ENCODE data around the gene GLIS1.

GLIS1 gene

DNA sequence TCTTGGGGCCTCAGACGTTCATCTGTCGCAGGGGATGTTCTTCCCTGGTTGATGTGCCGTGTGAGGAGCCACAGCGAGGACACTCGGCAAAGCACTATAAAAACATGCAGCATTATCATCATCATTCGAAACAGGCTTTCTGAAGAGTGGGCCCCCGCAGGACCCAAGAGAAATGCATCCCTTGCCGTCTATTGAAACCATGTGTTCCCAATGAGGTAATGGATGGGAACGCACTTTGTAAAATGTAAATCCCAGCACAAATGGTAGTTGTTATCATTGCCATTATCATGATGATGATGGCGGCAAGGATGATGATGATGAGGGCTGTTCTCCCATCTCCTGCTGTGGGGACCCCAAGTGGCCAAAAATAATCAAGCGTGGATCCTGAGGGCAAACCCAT is 76.8 kb downstream of the GLIS1 start:
- no peak for DNase-seq
- Histone ChIP-seq H3F3A (ENCODE audit: insufficient read depth, low read length) (no peaks in the 10 kb centered on the region), H3K27ac (ENCODE audit: low read length) (no peak overlapping the region), H3K4me3 (ENCODE audit: low read length) (no peak overlapping the region), H3K9me2 (replicated peaks; ENCODE audit: insufficient read depth, low read length) (no peaks in the 10 kb centered on the region), H3K4me1 (ENCODE audit: low read length) (no peaks in the 10 kb centered on the region), H3K9me3 (replicated peaks; ENCODE audit: insufficient read depth, low read length) (no peaks in the 10 kb centered on the region), H3K27me3 (replicated peaks; ENCODE audit: insufficient read depth, low read length) (no peaks in the 10 kb centered on the region), H4K20me1 (ENCODE audit: insufficient read depth, low read length) (no peaks in the 10 kb centered on the region), H2AFZ (ENCODE audit: low read length) (no peak overlapping the region), H3K9ac (ENCODE audit: low read length) (no peak overlapping the region), H3K4me2 (ENCODE audit: low read depth, low read length) (no peak overlapping the region), H3K36me3 (replicated peaks; ENCODE audit: insufficient read depth, low read length) (no peaks in the 10 kb centered on the region), H3K79me2 (ENCODE audit: low read length) (no peaks in the 10 kb centered on the region)
- no peak for TF ChIP-seq EZH2 (optimal IDR thresholded peaks at IDR 0.05; ENCODE audit: low read depth, low read length)
- TF ChIP-seq EZH2phosphoT487 (IDR thresholded peaks at IDR 0.05; ENCODE audit: low read length) = no peak
- TF ChIP-seq CTCF (IDR thresholded peaks at IDR 0.05; ENCODE audit: low read length) = no peak

DNA sequence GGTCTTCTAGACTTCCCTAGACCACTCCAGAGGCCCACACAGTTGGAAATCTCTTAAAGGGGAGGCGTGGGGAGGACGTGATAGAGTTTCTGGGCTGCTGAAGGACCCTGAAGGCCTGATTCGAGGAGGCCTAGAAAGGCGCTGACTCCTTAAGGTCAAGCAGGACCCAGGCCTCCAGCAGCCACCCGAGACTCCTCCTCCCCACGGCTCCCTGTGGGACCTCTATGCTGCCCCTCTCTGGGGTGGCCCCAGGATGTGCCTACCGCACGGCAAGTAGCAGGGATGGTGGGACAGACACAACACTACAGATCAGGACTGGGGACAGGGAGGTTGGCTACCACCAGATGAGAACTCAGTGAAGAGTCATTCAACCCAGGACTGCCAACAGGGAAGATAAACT is 77.5 kb downstream of the GLIS1 start:
- H3K4me1 ChIP-seq (ENCODE audit: low read length) = no peaks in the 10 kb centered on the region
- H3K4me3 ChIP-seq (ENCODE audit: low read length) = no peak overlapping the region
- no peaks in the 10 kb centered on the region for H3K27me3 ChIP-seq (replicated peaks; ENCODE audit: insufficient read depth, low read length)
- no peaks in the 10 kb centered on the region for H3K9me3 ChIP-seq (replicated peaks; ENCODE audit: insufficient read depth, low read length)
- no peak for DNase-seq
- no peaks in the 10 kb centered on the region for H3K9me2 ChIP-seq (replicated peaks; ENCODE audit: insufficient read depth, low read length)
- H3K79me2 ChIP-seq (ENCODE audit: low read length) = no peaks in the 10 kb centered on the region
- H3F3A ChIP-seq (ENCODE audit: insufficient read depth, low read length) = no peaks in the 10 kb centered on the region
- no peaks in the 10 kb centered on the region for H3K36me3 ChIP-seq (replicated peaks; ENCODE audit: insufficient read depth, low read length)
- no peak overlapping the region for H3K4me2 ChIP-seq (ENCODE audit: low read depth, low read length)
- TF ChIP-seq EZH2 (optimal IDR thresholded peaks at IDR 0.05; ENCODE audit: low read depth, low read length) = no peak
- no peak for TF ChIP-seq EZH2phosphoT487 (IDR thresholded peaks at IDR 0.05; ENCODE audit: low read length)
- no peak for TF ChIP-seq CTCF (IDR thresholded peaks at IDR 0.05; ENCODE audit: low read length)
- no peak overlapping the region for H3K27ac ChIP-seq (ENCODE audit: low read length)
- H3K9ac ChIP-seq (ENCODE audit: low read length) = no peak overlapping the region
- no peaks in the 10 kb centered on the region for H4K20me1 ChIP-seq (ENCODE audit: insufficient read depth, low read length)
- no peak overlapping the region for H2AFZ ChIP-seq (ENCODE audit: low read length)

GRCh38 chr1:53660666-53661065 is 78.3 kb downstream of the GLIS1 start:
- no peak for TF ChIP-seq EZH2 (optimal IDR thresholded peaks at IDR 0.05; ENCODE audit: low read depth, low read length)
- TF ChIP-seq CTCF (IDR thresholded peaks at IDR 0.05; ENCODE audit: low read length) = no peak
- no peak for TF ChIP-seq EZH2phosphoT487 (IDR thresholded peaks at IDR 0.05; ENCODE audit: low read length)
- H4K20me1 ChIP-seq (ENCODE audit: insufficient read depth, low read length) = no peaks in the 10 kb centered on the region
- no peaks in the 10 kb centered on the region for H3K79me2 ChIP-seq (ENCODE audit: low read length)
- H3K9ac ChIP-seq (ENCODE audit: low read length) = no peak overlapping the region
- H3K9me2 ChIP-seq (replicated peaks; ENCODE audit: insufficient read depth, low read length) = no peaks in the 10 kb centered on the region
- H3K4me3 ChIP-seq (ENCODE audit: low read length) = no peak overlapping the region
- H3K4me2 ChIP-seq (ENCODE audit: low read depth, low read length) = no peak overlapping the region
- no peak overlapping the region for H2AFZ ChIP-seq (ENCODE audit: low read length)
- H3K27me3 ChIP-seq (replicated peaks; ENCODE audit: insufficient read depth, low read length) = no peaks in the 10 kb centered on the region
- DNase-seq = no peak
- no peaks in the 10 kb centered on the region for H3K9me3 ChIP-seq (replicated peaks; ENCODE audit: insufficient read depth, low read length)
- no peaks in the 10 kb centered on the region for H3F3A ChIP-seq (ENCODE audit: insufficient read depth, low read length)
- H3K27ac ChIP-seq (ENCODE audit: low read length) = no peak overlapping the region
- H3K4me1 ChIP-seq (ENCODE audit: low read length) = no peaks in the 10 kb centered on the region
- no peaks in the 10 kb centered on the region for H3K36me3 ChIP-seq (replicated peaks; ENCODE audit: insufficient read depth, low read length)
